GM19025 (cell line): Measurements from ENCODE around the gene RAP1GDS1.
"Not testable (repeated sequence)": the region's sequence is repeated elsewhere in the genome, so short reads cannot be mapped to it uniquely, and the experiment has no call there.

Experiments used
- ATAC-seq: cut with Tn5 transposase; IDR thresholded peaks from one replicate; pipeline ENCODE4 v1.9.1; 2021; ENCODE audit warnings: mild to moderate bottlenecking, low read depth, moderate library complexity; ENCODE audit not compliant: unreplicated experiment

Gene RAP1GDS1

GRCh38 chr4:98421111-98421510 lies 159.9 kb downstream of the RAP1GDS1 start:
- no peak for ATAC-seq

DNA sequence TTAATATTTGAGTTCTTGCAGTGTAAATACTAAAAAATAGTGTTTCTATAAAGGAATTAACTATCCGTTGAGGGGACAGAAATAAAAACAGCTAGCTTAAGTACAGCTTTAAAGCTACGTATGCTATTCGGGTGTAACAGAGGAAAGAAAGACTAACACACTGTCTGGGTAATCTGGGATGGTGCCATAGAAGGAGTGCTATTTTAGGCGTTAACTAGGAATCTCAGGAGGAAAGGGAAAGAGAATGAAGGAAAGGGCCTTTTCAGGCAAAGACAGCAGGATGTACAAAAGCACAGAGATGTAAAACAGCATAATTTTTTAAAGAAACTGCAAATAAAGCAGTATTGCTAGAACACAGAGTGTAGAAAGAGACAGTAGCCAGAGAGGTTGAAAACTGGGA lies 161.8 kb downstream of the RAP1GDS1 start:
- ATAC-seq: no peak

GRCh38 chr4:98430708-98431403 lies 169.7 kb downstream of the RAP1GDS1 start:
- no peak for ATAC-seq

DNA sequence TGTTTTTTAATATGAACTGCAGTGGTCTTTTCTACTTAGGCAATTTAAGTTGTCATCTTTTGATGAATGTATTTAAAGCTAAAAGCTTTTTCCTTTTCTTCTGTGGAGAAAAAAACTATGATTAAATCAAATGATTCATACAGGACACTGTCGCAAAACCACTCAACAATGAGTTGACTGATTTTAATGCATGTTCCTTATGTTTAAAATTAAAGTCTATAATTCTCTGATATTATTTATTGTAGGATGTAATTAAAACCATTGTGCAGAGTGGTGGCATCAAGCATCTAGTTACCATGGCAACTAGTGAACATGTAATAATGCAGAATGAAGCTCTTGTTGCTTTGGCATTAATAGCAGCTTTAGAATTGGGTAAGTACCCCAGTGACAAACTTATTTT lies 172.5 kb downstream of the RAP1GDS1 start:
- no peak for ATAC-seq

GRCh38 chr4:98434816-98435215 lies 173.6 kb downstream of the RAP1GDS1 start:
- ATAC-seq: no peak

GRCh38 chr4:98444371-98444770 lies 183.2 kb downstream of the RAP1GDS1 start:
- no peak for ATAC-seq

DNA sequence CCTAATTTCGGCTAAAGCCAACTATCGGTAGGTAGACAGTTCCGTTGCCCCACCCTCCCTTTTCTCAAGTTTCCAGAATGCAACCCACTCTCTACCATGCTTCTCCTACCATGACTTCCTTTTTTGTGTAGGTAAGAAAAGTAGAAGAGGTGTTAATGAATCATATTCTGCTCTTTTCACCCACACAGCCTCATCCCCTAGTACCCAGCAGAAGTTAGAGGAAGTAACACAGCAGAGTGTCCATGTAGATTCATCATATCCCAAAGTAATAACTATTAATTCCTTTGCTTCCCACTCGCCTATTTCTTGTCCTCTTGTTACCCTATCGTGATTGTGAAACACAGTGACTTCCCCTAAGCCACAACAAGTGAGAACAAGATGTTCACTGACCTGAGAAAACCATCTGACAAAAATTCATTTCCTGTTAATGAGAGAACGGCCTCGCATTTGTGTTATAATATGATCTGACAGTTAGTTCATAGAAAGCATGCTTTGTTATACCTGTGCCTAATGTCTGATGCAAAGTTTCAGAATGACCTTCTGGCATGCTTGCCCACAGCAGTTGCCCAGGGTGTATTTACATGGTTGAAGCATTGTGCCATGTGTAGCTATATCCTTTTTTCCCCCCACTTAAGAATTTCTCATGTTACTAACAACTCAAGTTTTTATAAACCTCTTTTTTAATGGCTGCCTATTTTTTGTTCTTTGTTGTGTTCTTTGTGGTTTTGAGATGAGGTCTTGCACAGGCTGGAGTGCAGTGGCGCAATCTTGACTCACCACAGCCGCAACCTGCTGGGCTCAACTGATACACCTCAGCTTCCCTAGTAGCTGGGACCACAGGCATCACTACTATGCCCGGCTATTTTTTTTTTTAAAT lies 185.6 kb downstream of the RAP1GDS1 start:
- ATAC-seq: peak; percentile 57

- ATAC-seq: no peak
Observed at GRCh38 chr4:98447648-98448047, 186.5 kb downstream of the RAP1GDS1 start.

- peak; percentile 36 for ATAC-seq
Observed at GRCh38 chr4:98448908-98449307, 187.7 kb downstream of the RAP1GDS1 start.

DNA sequence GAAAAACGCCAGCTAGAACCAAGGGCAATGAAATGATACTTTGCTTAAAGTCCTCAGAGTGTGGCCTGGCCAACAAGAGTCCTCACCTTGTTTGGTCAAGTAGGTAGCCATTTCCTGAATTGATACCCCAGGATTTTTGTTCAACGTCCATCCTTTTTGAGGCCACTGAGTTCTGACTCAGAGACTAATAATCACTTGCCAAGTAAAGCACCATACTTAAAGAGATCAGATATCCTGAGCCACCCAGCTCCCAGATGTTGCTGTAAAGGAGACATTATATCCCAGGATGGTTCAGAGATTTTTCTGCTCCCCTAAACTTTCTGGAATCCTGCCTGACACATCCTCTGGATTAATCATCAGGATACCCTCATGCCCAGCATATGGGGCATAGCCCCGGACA lies 190.9 kb downstream of the RAP1GDS1 start:
- ATAC-seq: no peak

DNA sequence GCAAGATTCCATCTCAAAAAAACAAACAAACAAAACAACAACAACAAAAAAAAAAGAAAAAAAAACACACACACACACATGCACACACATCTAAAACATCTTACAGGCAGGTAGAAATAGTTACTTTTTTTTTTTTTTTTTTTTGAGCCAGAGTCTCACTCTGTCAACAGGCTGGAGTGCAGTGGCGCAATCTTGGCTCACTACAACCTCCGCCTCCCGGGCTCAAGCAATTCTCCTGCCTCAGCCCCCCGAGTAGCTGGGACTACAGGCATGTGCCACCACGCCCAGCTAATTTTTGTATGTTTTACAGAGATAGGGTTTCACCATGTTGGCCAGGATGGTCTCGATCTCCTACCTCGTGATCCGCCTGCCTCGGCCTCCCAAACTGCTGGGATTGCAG lies 196.2 kb downstream of the RAP1GDS1 start:
- not testable (repeated sequence) for ATAC-seq

- ATAC-seq: not testable (repeated sequence)
Observed at GRCh38 chr4:98461121-98461865, 200.1 kb downstream of the RAP1GDS1 start.

GRCh38 chr4:98462487-98462886 lies 201.3 kb downstream of the RAP1GDS1 start:
- no peak for ATAC-seq

DNA sequence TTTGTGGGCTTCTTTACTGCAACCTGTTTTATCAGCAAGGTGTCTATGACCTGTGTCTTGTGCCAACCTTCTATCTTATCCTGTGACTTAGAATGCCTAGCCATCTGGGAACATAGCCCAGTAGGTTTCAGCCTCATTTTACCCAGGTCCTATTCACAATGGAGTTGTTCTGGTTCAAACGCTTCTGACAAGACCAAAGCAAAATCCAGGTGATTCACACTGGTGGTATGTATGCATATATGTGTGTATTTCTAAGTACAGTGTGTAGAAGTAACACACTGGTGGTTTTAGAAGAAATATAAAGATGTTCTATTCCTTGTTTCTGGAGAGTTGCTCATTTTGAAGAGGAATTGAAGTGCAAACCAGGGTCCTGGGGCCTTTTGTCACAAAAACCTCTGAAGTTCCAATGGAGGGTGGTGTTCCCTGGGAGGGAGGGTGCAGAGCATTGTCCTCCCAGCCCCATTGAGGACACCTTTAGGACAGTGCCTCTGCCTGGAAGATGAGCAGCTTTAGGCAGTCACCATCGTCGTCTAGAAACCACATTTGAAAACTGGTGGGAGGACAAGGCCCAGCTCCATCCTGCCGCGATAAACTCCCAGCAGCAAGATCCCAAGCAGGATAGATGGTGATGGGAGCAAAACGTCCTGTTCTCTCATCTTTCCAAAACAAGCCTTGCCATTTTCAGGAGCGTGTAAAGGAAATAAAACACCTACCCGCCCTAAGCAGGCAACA lies 205.8 kb downstream of the RAP1GDS1 start:
- ATAC-seq: no peak

DNA sequence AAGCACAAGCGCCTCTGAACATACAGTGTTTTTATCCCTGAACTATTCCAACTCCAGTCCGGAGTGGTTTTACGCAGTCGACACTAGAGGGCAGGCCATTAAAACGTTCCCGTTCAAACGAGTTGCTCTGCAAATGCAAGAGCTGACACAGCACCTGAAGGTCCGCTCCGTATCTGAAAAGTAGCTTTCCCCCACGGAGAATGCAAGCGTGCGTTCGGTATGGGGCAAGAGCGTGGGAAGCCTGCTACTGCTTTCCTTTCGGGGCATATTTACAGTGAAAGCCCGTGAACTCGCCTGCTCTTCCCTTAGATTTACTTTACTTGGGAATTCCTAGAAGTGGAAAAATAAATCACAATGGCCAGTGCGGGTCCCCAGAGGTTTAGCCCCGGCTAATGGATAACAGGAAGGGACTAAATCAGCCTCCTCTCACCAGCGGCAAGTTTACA lies 206.5 kb downstream of the RAP1GDS1 start:
- peak; percentile 91 for ATAC-seq

DNA sequence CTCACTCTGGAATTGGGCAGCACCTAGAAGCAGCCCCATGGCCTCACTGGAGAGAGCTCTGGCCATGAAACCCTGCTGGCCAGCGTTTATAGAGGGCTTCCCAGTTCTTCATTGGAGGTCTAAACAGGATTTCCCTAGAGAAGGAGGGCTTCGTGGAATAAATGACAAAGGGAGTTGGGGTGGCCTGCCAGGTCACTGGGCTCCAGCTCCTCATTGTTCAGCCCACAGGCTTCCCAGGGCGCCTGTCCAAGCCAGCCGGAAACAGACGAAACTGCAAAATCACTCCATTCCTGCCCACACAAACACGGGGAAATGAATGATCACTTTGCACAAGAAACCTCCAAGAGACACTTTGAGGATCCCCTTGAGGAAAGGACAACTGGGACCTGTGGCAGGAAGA lies 207.5 kb downstream of the RAP1GDS1 start:
- ATAC-seq: no peak

GRCh38 chr4:98469771-98470170 lies 208.6 kb downstream of the RAP1GDS1 start:
- ATAC-seq: no peak

GRCh38 chr4:98470366-98470765 lies 209.2 kb downstream of the RAP1GDS1 start:
- ATAC-seq: no peak

GRCh38 chr4:98470831-98471230 lies 209.6 kb downstream of the RAP1GDS1 start:
- no peak for ATAC-seq

DNA sequence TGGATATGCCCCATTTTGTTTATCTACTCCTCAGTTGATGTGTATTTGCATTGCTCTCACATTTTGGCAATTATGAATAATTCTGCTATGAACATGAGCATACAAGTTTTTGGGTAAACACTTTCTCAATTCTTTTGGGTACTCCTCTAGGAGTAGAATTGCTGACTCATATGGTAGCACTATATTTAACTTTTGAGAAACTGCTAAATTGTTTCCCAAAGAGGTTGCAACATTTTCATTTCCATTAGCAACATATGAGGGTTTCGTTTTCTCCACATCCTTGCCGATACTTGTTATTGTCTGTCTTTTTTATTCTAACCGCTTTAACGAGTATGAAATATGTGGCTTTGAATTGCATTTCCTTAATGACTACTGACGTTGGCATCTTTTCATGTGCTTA lies 211.9 kb downstream of the RAP1GDS1 start:
- ATAC-seq: no peak
